ENCODE measurements around the gene PRRX2.

- TF ChIP-seq POLR2A (IDR thresholded peaks at IDR 0.05) (peak in 1 of 2 donors; percentile 16), CTCF (IDR thresholded peaks at IDR 0.05) (peak in 2 of 6 experiments; percentile 12 to 13)
Measured at GRCh38 chr9:129630967-129631673, 34.3 kb upstream of the PRRX2 start.
